GM12892 (cell line): ENCODE results near the gene DUSP2.

Experiments
- POLR2A ChIP-seq: IDR thresholded peaks from 2 replicates; pipeline ENCODE4 v1.6.1; 2011; ENCODE audit warnings: low read depth, low read length, control low read depth
- POLR2AphosphoS5 ChIP-seq: IDR thresholded peaks from 2 replicates; pipeline ENCODE4 v1.6.1; 2011; ENCODE audit warnings: low read depth, low read length, control low read depth
- TAF1 ChIP-seq: IDR thresholded peaks from 2 replicates; pipeline ENCODE4 v1.6.1; 2011; ENCODE audit warnings: low read depth, mild to moderate bottlenecking, control low read depth, low read length, borderline replicate concordance

GRCh38 chr2:96111823-96112500, 33.3 kb downstream of the DUSP2 start:
- TF ChIP-seq POLR2AphosphoS5 (no peak), POLR2A (no peak), TAF1 (no peak)
